COLO668 (cell line): ENCODE measurements around the gene ANKRD52.
"Not testable (repeated sequence)": the region's sequence is repeated elsewhere in the genome, so short reads cannot be mapped to it uniquely, and the experiment has no call there.

Experiments used
- DNase-seq: peaks from one replicate; lab custom pipeline; 2025; ENCODE audit not compliant: unreplicated experiment; lab: John Stamatoyannopoulos, UW

ANKRD52 gene

DNA sequence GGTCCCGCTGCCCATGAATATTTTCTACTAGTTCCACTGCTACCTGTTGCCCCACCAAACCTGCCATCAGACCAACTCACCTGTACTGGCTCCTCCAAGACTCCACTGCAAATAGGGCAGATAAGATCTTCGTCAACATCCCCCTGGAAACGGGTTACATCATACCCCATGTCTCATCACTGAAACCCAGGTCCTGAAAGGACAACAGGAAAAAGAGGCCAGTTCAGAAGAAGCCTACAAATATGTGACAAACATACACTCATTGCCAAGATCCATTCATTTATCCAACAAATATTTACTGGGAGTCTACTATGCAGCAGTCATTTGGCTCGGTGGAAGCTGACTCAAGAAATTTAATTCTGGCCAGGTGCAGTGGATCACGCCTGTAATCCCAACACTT, 44.3 kb downstream of the ANKRD52 start:
- no peak for DNase-seq

- no peak for DNase-seq
Measured at GRCh38 chr12:56212361-56212760, 45.8 kb downstream of the ANKRD52 start.

- no peak for DNase-seq
Measured at GRCh38 chr12:56208006-56208405, 50.2 kb downstream of the ANKRD52 start.

- DNase-seq = peak; percentile 28
Measured at GRCh38 chr12:56206452-56207166, 51.6 kb downstream of the ANKRD52 start.

DNA sequence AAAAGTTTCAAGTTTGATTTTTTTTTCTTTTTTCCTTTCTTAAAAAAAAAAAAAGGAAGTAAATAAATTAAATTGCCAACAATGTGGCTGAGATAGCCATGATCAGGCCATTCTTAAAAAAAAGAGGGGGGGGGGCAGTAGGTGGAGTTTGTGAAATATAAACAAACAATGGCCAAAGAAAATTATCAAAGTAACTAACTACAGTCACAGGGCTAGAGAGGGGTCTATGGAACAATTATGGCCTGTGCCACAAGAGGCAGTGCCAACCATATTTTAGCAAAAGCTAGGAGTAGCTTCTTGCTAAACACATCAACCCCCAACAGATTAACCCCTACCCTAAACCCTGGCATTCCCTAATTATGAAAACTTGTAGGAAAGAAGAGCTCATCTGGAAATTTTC, 52.7 kb downstream of the ANKRD52 start:
- DNase-seq = no peak

GRCh38 chr12:56204275-56204674, 53.9 kb downstream of the ANKRD52 start:
- no peak for DNase-seq

DNA sequence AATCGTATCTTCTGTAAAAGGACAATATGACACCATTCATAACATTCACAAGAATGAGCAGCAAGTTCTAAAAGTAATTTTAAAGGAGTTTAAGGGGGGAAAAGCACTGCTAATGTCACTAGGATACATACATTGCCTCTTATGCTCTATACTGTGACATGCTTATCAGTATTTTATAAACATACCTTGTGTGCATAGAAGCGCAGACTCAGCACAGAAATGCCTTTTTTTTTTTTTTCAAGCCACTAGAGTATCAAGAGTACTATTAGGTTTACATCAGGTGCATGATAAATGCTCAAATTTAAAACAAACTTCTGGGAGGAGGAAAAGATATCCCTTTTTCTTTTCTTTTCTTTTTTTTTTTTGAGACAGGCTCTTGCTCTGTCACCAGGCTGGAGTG, 55.3 kb downstream of the ANKRD52 start:
- no peak for DNase-seq

- no peak for DNase-seq
Measured at GRCh38 chr12:56202366-56202765, 55.8 kb downstream of the ANKRD52 start.

DNA sequence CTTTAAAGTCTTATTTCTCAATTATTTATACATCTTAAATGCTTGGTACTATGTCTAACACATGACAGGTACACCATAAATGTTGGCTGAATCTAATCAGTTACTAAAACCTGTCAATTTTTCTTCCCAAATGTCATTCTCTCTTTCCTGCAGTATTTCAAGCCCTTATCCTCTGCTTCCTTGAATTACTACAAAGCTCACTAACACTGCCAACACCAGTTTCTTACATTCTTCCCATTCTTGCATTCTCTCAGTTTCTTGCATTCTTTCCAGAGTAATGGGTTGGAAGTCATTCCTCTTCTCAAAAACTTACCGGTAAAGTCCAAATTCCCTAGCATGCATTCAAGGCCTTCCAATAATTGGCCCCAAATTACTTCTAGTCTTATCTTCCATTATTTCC, 59.3 kb downstream of the ANKRD52 start:
- DNase-seq = no peak

DNA sequence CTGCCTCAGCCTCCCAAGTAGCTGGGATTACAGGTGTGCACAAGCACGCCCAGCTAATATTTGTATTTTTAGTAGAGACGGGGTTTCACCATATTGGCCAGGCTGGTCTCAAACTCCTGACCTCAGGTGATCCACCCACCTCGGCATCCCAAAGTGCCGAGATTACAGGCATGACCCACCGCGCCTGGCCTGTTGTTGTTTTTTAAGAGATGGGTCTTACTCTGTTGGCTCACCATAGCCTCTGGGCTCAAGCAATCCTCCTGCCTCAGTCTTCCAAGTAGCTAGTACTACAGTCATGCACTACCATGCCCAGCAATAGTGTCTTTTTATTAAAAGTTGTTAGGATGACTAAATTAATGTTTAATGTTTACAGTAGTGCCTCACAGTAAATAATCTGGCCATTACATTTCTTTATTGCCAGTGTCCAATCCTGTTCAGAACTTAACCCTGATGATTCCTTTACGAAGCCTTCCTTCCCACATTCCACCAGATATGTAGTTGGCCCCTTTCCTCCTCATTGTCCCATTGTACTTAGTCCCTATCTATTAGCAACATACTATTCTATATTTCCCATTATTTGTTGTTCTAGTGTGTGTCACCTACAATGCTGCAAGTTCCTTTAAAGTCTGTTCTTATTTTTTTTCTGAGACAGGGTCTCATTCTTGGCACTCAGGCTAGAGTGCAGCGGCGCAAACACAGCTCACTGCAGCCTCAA, 60.1 kb downstream of the ANKRD52 start:
- no peak for DNase-seq

GRCh38 chr12:56196818-56197550, 61.2 kb downstream of the ANKRD52 start:
- not testable (repeated sequence) for DNase-seq

DNA sequence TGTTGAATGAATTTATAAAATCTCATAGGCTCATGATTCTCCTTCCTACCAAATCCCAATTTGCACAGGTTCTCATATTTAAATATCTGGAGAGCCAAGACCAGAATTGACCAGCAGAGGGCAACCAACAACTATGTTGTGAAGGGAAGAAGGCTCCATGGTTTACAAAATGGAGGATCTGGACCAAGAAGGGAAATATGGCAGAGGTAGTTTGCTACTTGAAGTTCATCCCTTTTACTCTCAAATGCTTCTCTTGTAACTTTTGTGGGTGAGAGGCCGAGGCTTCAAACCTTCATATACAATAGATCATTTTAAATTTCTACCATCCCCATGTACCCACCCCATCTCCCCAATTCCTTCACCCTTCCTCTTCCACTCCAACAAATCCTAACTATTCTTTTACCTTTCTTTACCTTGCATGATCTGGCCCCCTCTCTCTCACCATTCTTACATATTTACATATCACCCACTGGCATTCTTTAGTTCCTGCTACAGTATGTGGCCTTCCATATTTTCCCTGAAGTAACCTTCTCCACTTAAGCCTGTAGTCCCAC, 65.1 kb downstream of the ANKRD52 start:
- DNase-seq = peak; percentile 75

GRCh38 chr12:56192582-56192981, 65.6 kb downstream of the ANKRD52 start:
- no peak for DNase-seq

DNA sequence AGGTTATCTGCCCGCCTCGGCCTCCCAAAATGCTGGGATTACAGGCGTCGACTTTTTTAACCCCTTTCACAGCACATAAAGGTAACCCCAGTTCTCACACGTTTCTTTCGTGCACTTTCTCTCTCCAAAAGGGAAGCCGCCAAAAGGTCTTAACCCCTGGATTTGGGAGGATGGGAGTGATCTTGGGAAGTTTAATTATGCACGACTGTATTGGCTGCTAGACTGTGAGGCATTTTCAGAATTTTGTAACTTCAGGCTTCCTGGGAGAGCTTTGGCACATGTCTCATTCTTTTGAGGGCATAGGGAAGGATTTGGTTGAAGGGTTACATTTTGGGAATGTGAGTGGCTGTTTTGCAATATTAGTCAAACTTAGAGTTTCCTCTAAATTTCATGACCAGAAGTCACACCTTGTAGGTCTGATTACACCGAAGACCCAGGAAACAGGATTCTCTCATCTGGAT, 67.5 kb downstream of the ANKRD52 start:
- DNase-seq = no peak

DNA sequence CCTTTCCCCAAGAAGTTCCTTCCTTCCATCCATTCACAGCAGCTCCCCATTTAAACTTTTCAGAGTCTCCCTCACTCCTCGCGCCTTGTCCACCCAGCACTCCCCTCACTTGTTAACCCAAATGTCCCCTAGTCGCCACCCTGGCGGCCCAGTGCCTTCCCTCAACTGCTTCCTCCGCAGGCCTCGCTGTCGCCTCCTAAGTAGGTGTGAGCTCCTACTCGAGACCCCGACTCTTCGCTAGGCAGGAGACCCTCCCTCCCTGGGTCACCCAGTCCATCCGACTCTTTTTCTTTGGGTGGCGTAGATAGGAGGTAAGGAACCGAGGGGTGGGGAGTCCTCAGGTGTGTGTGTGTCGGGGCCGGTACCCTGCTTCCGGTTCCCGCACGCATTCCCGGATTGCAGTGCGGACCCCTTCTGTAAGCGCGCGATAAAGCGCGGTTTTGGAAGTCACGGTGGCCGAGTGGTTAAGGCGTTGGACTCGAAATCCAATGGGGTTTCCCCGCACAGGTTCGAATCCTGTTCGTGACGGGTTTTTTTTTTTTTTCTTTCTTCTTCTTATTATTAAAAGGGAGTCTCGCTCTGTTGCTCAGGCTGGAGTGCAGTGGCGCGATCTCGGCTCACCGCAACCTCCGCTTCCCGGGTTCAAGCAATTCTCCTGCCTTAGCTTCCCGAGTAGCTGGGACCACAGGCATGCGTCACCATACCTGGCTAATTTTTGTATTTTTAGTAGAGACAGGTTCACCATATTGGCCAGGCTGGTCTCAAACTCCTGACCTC, 68.1 kb downstream of the ANKRD52 start:
- peak; percentile 80 for DNase-seq

- peak; percentile 88 for DNase-seq
Measured at GRCh38 chr12:56189099-56189917, 68.9 kb downstream of the ANKRD52 start, which contains the start of gene SMARCC2. TSS of gene SMARCC2 (minus strand) at chr12:56189483. CDS start at chr12:56189461, 22 bp downstream.

GRCh38 chr12:56188778-56189098, 69.4 kb downstream of the ANKRD52 start:
- peak; percentile 34 for DNase-seq

- no peak for DNase-seq
Measured at GRCh38 chr12:56188131-56188777, 69.9 kb downstream of the ANKRD52 start.
